Ovary (tissue), 3 donors: ENCODE data around the gene TRIO.

ENCODE experiments used
- CTCF ChIP-seq, 3 donors: fragments of 450-650 bp in 2 of 3; fragments of 200-600 bp in 1 of 3; IDR thresholded peaks; one replicate each; pipeline versions ENCODE4 v1.5.1 to v1.8.0; 2016 to 2022; ENCODE audit warnings: antibody characterized with exemption in 3 of 3, mild to moderate bottlenecking in 1 of 3
- EP300 ChIP-seq: sonication (generic); formaldehyde crosslinking; IDR thresholded peaks from one replicate; pipeline ENCODE4 v1.6.1; 2017; ENCODE audit warnings: antibody characterized with exemption
- POLR2A ChIP-seq: fragments of 450-650 bp; IDR thresholded peaks from one replicate; pipeline ENCODE4 v1.6.1; 2017; ENCODE audit warnings: antibody characterized with exemption, mild to moderate bottlenecking, moderate library complexity
- donor health status: DM: no; HTN: no; CAD: no.

GRCh38 chr5:14261235-14261634 is 118.1 kb downstream of the TRIO start:
- no peak for TF ChIP-seq POLR2A
- TF ChIP-seq CTCF (IDR thresholded peaks at IDR 0.05) = no peak
- TF ChIP-seq EP300 = no peak
